RWPE2 (cell line): Measurements from ENCODE around the gene CKS2.

Experiments
- ATAC-seq: fragments of 200-7000 bp; cut with Tn5 transposase; 3 replicates; pipeline ENCODE4 v1.9.1; 2021; ENCODE audit warnings: low read depth
- DNase-seq: peaks from one replicate; pipeline ENCODE4 v3.0.0-alpha.2; 2020; ENCODE audit warnings: low spot score
- H3K27ac ChIP-seq: fragments of 450-650 bp; 2 replicates; pipeline ENCODE4 v1.5.1; 2017; ENCODE audit warnings: mild to moderate bottlenecking; ENCODE audit not compliant: poor library complexity, severe bottlenecking
- H3K27me3 ChIP-seq: fragments of 250-450 bp; sonication (Bioruptor Pico); 2 replicates; pipeline ENCODE4 v1.5.1; 2021; ENCODE audit warnings: mild to moderate bottlenecking, moderate library complexity; ENCODE audit not compliant: insufficient read depth, poor library complexity, severe bottlenecking
- H3K36me3 ChIP-seq: fragments of 250-450 bp; sonication (Bioruptor Pico); 2 replicates; pipeline ENCODE4 v1.5.1; 2020; ENCODE audit warnings: low read depth, mild to moderate bottlenecking, moderate library complexity
- H3K4me1 ChIP-seq: fragments of 250-450 bp; sonication (Bioruptor Pico); 2 replicates; pipeline ENCODE4 v1.5.1; 2021; ENCODE audit warnings: mild to moderate bottlenecking, moderate library complexity; ENCODE audit not compliant: insufficient read depth, poor library complexity, severe bottlenecking
- H3K4me3 ChIP-seq: fragments of 250-450 bp; sonication (Bioruptor Pico); 2 replicates; pipeline ENCODE4 v1.5.1; 2021; ENCODE audit warnings: mild to moderate bottlenecking, moderate library complexity; ENCODE audit not compliant: severe bottlenecking
- H3K9me3 ChIP-seq: fragments of 250-450 bp; sonication (Bioruptor Pico); 2 replicates; pipeline ENCODE4 v1.5.1; 2021; ENCODE audit warnings: mild to moderate bottlenecking, moderate library complexity; ENCODE audit not compliant: severe bottlenecking
- CTCF ChIP-seq: fragments of 450-650 bp; IDR thresholded peaks from one replicate; pipeline ENCODE4 v1.5.1; 2017; ENCODE audit warnings: mild to moderate bottlenecking, moderate library complexity; ENCODE audit not compliant: poor library complexity, severe bottlenecking

The CKS2 gene

GRCh38 chr9:89304020-89304833 is 6.8 kb upstream of the CKS2 start:
- H3K27me3 ChIP-seq: no peaks in the 10 kb centered on the region
- peaks cover 3% of the 10 kb centered on the region for H3K4me1 ChIP-seq
- DNase-seq (no peak), ATAC-seq (no peak)
- no peak overlapping the region for H3K4me3 ChIP-seq
- H3K27ac ChIP-seq: no peak overlapping the region
- TF ChIP-seq CTCF: no peak
- H3K36me3 ChIP-seq: no peaks in the 10 kb centered on the region
- H3K9me3 ChIP-seq: no peaks in the 10 kb centered on the region

GRCh38 chr9:89304834-89305188 is 6.2 kb upstream of the CKS2 start:
- ATAC-seq: no peak
- no peak for DNase-seq

GRCh38 chr9:89305868-89306267 is 5.1 kb upstream of the CKS2 start:
- ATAC-seq (no peak), DNase-seq (no peak)
- Histone ChIP-seq H3K9me3 (no peaks in the 10 kb centered on the region), H3K36me3 (no peaks in the 10 kb centered on the region), H3K27me3 (no peaks in the 10 kb centered on the region), H3K4me1 (no peaks in the 10 kb centered on the region), H3K27ac (no peak overlapping the region), H3K4me3 (no peak overlapping the region)
- no peak for TF ChIP-seq CTCF

More at GRCh38 chr9:89304834-89305188, 6.2 kb upstream of the CKS2 start:
- H3K27ac ChIP-seq: no peak overlapping the region
- H3K4me3 ChIP-seq: no peak overlapping the region
- no peaks in the 10 kb centered on the region for H3K4me1 ChIP-seq
- H3K27me3 ChIP-seq: no peaks in the 10 kb centered on the region
- H3K9me3 ChIP-seq: no peaks in the 10 kb centered on the region
- no peak for TF ChIP-seq CTCF
- H3K36me3 ChIP-seq: no peaks in the 10 kb centered on the region

GRCh38 chr9:89309166-89309565 is 1.8 kb upstream of the CKS2 start:
- DNase-seq: no peak
- Histone ChIP-seq H3K4me3 (no peak overlapping the region), H3K36me3 (peaks cover 22% of the 10 kb centered on the region), H3K4me1 (peaks cover 5% of the 10 kb centered on the region), H3K27me3 (no peaks in the 10 kb centered on the region), H3K9me3 (no peaks in the 10 kb centered on the region), H3K27ac (peak overlapping the region; percentile 88)
- no peak for TF ChIP-seq CTCF
- no peak for ATAC-seq
